Liver (tissue), 9 donors: ENCODE results near the gene ZNF827. TPM values are rescaled to one million over a fixed set of nuclear protein-coding genes. Genes with fewer than 3 reads are reported as not detected.

Experiments
- DNase-seq: peaks from one replicate; pipeline ENCODE4 v3.0.0-alpha.2; 2017; ENCODE audit warnings: low spot score
- H3K27ac ChIP-seq, 2 donors: one replicate each; pipeline ENCODE4 v1.7.0; 2013; ENCODE audit warnings: inconsistent platforms in 2 of 2, low read length in 2 of 2, control low read depth in 1 of 2, low read depth in 1 of 2, mild to moderate bottlenecking in 1 of 2
- H3K27me3 ChIP-seq, 4 donors: one replicate each; pipeline versions ENCODE4 v1.6.1 to v1.7.0; 2013; ENCODE audit warnings: low read length in 3 of 4, inconsistent platforms in 1 of 4, mild to moderate bottlenecking in 1 of 4, moderate library complexity in 1 of 4; ENCODE audit not compliant: control insufficient read depth in 4 of 4, insufficient read depth in 4 of 4
- H3K36me3 ChIP-seq, 4 donors: one replicate each; pipeline versions ENCODE4 v1.6.1 to v1.7.0; 2013; ENCODE audit warnings: low read length in 3 of 4, mild to moderate bottlenecking in 3 of 4, low read depth in 1 of 4, moderate library complexity in 1 of 4; ENCODE audit not compliant: control insufficient read depth in 4 of 4, insufficient read depth in 3 of 4
- H3K4me1 ChIP-seq, 4 donors: one replicate each; pipeline versions ENCODE4 v1.6.1 to v1.7.0; 2013; ENCODE audit warnings: low read length in 3 of 4, mild to moderate bottlenecking in 3 of 4, moderate library complexity in 1 of 4; ENCODE audit not compliant: control insufficient read depth in 4 of 4, insufficient read depth in 4 of 4
- H3K4me3 ChIP-seq, 3 donors: one replicate each; pipeline versions ENCODE4 v1.6.1 to v1.7.0; 2013; ENCODE audit warnings: low read length in 3 of 3, control low read depth in 1 of 3, low read depth in 1 of 3, mild to moderate bottlenecking in 1 of 3
- H3K9ac ChIP-seq, 2 donors: one replicate each; pipeline ENCODE4 v1.7.0; 2013; ENCODE audit warnings: low read length in 2 of 2, mild to moderate bottlenecking in 2 of 2, moderate library complexity in 2 of 2, control low read depth in 1 of 2, low read depth in 1 of 2
- H3K9me3 ChIP-seq, 4 donors: one replicate each; pipeline versions ENCODE4 v1.6.1 to v1.7.0; 2013; ENCODE audit warnings: low read length in 3 of 4; ENCODE audit not compliant: control insufficient read depth in 4 of 4
- EGR1 ChIP-seq, 2 donors: IDR thresholded peaks; 2 replicates each; pipeline ENCODE4 v1.6.1; 2016 to 2018; ENCODE audit warnings: antibody characterized with exemption in 2 of 2, low read depth in 2 of 2
- FOXA1 ChIP-seq: IDR thresholded peaks from 2 replicates; pipeline ENCODE4 v1.6.1; 2016; ENCODE audit warnings: antibody characterized with exemption
- FOXA2 ChIP-seq: IDR thresholded peaks from 2 replicates; pipeline ENCODE4 v1.6.1; 2016; ENCODE audit warnings: antibody characterized with exemption
- GABPA ChIP-seq, 2 donors: IDR thresholded peaks in 1 of 2; conservative IDR thresholded peaks in 1 of 2; 2 replicates each; pipeline ENCODE4 v1.6.1; 2016; ENCODE audit warnings: antibody characterized with exemption in 2 of 2, mild to moderate bottlenecking in 1 of 2, moderate library complexity in 1 of 2
- HNF4A ChIP-seq, 2 donors: conservative IDR thresholded peaks; 2 replicates each; pipeline ENCODE4 v1.6.1; 2016; ENCODE audit warnings: antibody characterized with exemption in 2 of 2, mild to moderate bottlenecking in 2 of 2
- HNF4G ChIP-seq: IDR thresholded peaks from 2 replicates; pipeline ENCODE4 v1.6.1; 2016; ENCODE audit warnings: antibody characterized with exemption
- JUND ChIP-seq, 2 donors: IDR thresholded peaks; 2 replicates each; pipeline ENCODE4 v1.6.1; 2016; ENCODE audit warnings: antibody characterized with exemption in 2 of 2
- NR2F2 ChIP-seq: IDR thresholded peaks from 2 replicates; pipeline ENCODE4 v1.6.1; 2016; ENCODE audit warnings: antibody characterized with exemption
- RAD21 ChIP-seq, 2 donors: IDR thresholded peaks; 2 replicates each; pipeline ENCODE4 v1.6.1; 2016; ENCODE audit warnings: antibody characterized with exemption in 2 of 2, mild to moderate bottlenecking in 2 of 2
- RXRA ChIP-seq, 2 donors: IDR thresholded peaks; 2 replicates each; pipeline ENCODE4 v1.6.1; 2017 to 2018; ENCODE audit warnings: antibody characterized with exemption in 2 of 2, mild to moderate bottlenecking in 1 of 2
- SP1 ChIP-seq: IDR thresholded peaks from 2 replicates; pipeline ENCODE4 v1.6.1; 2018; ENCODE audit warnings: antibody characterized with exemption, mild to moderate bottlenecking
- TAF1 ChIP-seq: conservative IDR thresholded peaks from 2 replicates; pipeline ENCODE4 v1.6.1; 2016; ENCODE audit warnings: antibody characterized with exemption, mild to moderate bottlenecking
- YY1 ChIP-seq: IDR thresholded peaks from 2 replicates; pipeline ENCODE4 v1.6.1; 2016; ENCODE audit warnings: antibody characterized with exemption, mild to moderate bottlenecking
- WGBS: extraction: QIAGEN DNeasy Blood & Tissue Kit; methylation state at CpG from one replicate; pipeline ENCODE4 v1.1.7; 2013; 5-methylcytosine and 5-hydroxymethylcytosine counted together
- polyA plus RNA-seq, 2 donors: library from polyadenylated mRNA; stranded (reverse) in 1 of 2; unstranded in 1 of 2; fragments of 200-250 nt in 1 of 2; fragments of >200 nt in 1 of 2; fragmentation: Nextera tagmentation in 1 of 2; extraction: Ambion mirVana in 1 of 2; gene quantifications; one replicate each; pipeline versions ENCODE4 v1.2.1 to v1.2.3, GENCODE V29; 2013 to 2015
- total RNA-seq, 2 donors: library from RNA; depleted of rRNA; stranded (reverse); fragments of >200 nt; gene quantifications; one replicate each; pipeline ENCODE4 v1.2.3, GENCODE V29; 2014
- TF ChIP-seq, protein P1 (sequence below): IDR thresholded peaks from 2 replicates; pipeline ENCODE4 v1.6.1; 2016; ENCODE audit warnings: antibody characterized with exemption
- TF ChIP-seq, protein P2 (sequence below): IDR thresholded peaks from 2 replicates; pipeline ENCODE4 v1.6.1; 2016; ENCODE audit warnings: antibody characterized with exemption, mild to moderate bottlenecking
- TF ChIP-seq, protein P3 (sequence below): IDR thresholded peaks from 2 replicates; pipeline ENCODE4 v1.6.1; 2016; ENCODE audit warnings: antibody characterized with exemption
- TF ChIP-seq, protein P4 (sequence below): IDR thresholded peaks from 2 replicates; pipeline ENCODE4 v1.6.1; 2016; ENCODE audit warnings: antibody characterized with exemption
- TF ChIP-seq, protein P5 (sequence below): fragments of 150-350 bp; IDR thresholded peaks from 2 replicates; pipeline ENCODE4 v1.5.1; 2017; ENCODE audit warnings: improper control_type of control experiment, low read depth, low read length; ENCODE audit not compliant: missing input control
- donor health status: healthy.
- donor health status: healthy.
- donor health status: healthy.
- donor health status: healthy.
- donor health status: healthy.

The ZNF827 gene
- total and polyA plus RNA-seq, 4 donors = 0.46 to 2.9 (median 1.2) TPM

DNA sequence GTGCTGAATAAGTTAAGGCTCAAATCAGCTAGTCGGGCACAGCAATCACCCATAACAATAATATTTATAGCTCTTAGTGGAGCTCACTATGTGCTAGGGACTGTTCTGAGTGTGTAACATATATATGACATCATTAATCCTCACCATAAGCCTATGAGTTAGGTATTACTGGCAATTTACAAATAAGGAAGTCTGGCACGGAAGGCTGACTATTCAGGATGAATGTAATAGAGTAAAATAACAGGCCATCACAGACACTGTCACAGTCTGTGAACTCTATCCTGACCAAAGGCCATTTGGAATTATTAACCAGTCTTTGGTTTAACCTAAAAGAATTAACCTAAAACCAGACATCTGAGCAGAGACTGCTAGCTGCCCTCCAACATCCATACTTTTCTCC, 139.4 kb downstream of the ZNF827 start:
- Histone ChIP-seq H3K27me3 (no peaks in the 10 kb centered on the region), H3K4me3 (no peak overlapping the region), H3K4me1 (peaks cover 0 to 26% (median 11%) of the 10 kb centered on the region in 4 donors), H3K36me3 (no peaks in the 10 kb centered on the region), H3K9me3 (no peaks in the 10 kb centered on the region), H3K9ac (no peak overlapping the region), H3K27ac (no peak overlapping the region)
- WGBS = 60% methylated on average over 2 of the region's 2 CpGs
- TF ChIP-seq HNF4A (conservative IDR thresholded peaks at IDR 0.05) (peak; percentile 20 to 29), HNF4G (no peak)
- no peak for DNase-seq

DNA sequence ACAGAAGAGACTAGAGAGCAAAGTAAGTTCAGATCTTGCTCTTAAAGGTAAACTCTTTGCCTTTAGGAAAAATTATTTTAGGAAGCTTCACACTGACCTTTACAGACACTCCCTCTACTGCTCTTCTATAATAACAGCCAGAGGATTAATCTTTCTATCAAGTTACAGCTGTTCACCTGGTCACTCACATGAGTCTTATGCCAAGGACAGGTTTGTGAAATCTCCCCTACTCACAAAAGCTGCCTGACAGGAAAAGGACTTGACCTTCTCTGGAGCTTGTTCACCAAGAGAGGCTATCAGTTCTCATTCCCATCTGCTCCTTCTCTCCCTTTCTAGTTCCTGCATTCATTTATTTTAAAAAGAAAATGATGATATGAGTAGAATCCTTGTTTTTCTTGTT, 141.3 kb downstream of the ZNF827 start:
- no peak overlapping the region for H3K4me3 ChIP-seq
- DNase-seq = no peak
- H3K27me3 ChIP-seq = no peaks in the 10 kb centered on the region
- no peak overlapping the region for H3K9ac ChIP-seq
- TF ChIP-seq, protein P1, sequence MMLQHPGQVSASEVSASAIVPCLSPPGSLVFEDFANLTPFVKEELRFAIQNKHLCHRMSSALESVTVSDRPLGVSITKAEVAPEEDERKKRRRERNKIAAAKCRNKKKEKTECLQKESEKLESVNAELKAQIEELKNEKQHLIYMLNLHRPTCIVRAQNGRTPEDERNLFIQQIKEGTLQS = no peak
- TF ChIP-seq FOXA2 = no peak
- no peak for TF ChIP-seq RAD21 (IDR thresholded peaks at IDR 0.05)
- no peak for TF ChIP-seq EGR1 (IDR thresholded peaks at IDR 0.05; ENCODE audit: low read depth in 2 of 2)
- no peak for TF ChIP-seq JUND (IDR thresholded peaks at IDR 0.05)
- TF ChIP-seq GABPA (IDR thresholded peaks at IDR 0.05 in 1 of 2, conservative IDR thresholded peaks at IDR 0.05 in 1 of 2) = no peak
- TF ChIP-seq NR2F2 = no peak
- H3K27ac ChIP-seq = no peak overlapping the region
- H3K36me3 ChIP-seq = no peaks in the 10 kb centered on the region
- H3K4me1 ChIP-seq = peaks cover 0 to 17% (median 7%) of the 10 kb centered on the region in 4 donors
- H3K9me3 ChIP-seq = no peaks in the 10 kb centered on the region

DNA sequence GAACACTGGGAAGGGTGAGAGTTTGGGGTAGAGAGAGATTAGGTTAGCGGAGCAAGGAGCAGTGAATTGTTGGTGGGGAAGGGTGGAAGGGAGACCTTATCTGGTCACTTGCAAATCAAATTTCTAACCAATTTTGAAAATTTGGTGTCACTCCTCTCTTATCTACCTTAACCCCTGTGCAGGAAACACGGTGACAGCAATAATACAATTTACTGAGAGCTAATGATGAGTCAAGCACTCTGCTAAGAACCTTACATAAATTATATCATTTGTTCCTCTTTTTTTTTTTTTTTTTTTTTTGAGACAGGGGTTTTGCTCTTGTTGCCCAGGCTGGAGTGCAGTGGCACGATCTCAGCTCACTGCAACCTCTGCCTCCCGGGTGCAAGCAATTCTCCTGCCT, 142.3 kb downstream of the ZNF827 start:
- DNase-seq = no peak
- H3K9me3 ChIP-seq = no peaks in the 10 kb centered on the region
- H3K4me1 ChIP-seq = peaks cover 0 to 12% (median 5%) of the 10 kb centered on the region in 4 donors
- H3K27ac ChIP-seq = no peak overlapping the region
- TF ChIP-seq TAF1 = no peak
- TF ChIP-seq FOXA2 = no peak
- TF ChIP-seq HNF4A (conservative IDR thresholded peaks at IDR 0.05) = no peak
- no peak for TF ChIP-seq JUND (IDR thresholded peaks at IDR 0.05)
- TF ChIP-seq, protein P2, sequence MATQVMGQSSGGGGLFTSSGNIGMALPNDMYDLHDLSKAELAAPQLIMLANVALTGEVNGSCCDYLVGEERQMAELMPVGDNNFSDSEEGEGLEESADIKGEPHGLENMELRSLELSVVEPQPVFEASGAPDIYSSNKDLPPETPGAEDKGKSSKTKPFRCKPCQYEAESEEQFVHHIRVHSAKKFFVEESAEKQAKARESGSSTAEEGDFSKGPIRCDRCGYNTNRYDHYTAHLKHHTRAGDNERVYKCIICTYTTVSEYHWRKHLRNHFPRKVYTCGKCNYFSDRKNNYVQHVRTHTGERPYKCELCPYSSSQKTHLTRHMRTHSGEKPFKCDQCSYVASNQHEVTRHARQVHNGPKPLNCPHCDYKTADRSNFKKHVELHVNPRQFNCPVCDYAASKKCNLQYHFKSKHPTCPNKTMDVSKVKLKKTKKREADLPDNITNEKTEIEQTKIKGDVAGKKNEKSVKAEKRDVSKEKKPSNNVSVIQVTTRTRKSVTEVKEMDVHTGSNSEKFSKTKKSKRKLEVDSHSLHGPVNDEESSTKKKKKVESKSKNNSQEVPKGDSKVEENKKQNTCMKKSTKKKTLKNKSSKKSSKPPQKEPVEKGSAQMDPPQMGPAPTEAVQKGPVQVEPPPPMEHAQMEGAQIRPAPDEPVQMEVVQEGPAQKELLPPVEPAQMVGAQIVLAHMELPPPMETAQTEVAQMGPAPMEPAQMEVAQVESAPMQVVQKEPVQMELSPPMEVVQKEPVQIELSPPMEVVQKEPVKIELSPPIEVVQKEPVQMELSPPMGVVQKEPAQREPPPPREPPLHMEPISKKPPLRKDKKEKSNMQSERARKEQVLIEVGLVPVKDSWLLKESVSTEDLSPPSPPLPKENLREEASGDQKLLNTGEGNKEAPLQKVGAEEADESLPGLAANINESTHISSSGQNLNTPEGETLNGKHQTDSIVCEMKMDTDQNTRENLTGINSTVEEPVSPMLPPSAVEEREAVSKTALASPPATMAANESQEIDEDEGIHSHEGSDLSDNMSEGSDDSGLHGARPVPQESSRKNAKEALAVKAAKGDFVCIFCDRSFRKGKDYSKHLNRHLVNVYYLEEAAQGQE = no peak
- TF ChIP-seq, protein P3, sequence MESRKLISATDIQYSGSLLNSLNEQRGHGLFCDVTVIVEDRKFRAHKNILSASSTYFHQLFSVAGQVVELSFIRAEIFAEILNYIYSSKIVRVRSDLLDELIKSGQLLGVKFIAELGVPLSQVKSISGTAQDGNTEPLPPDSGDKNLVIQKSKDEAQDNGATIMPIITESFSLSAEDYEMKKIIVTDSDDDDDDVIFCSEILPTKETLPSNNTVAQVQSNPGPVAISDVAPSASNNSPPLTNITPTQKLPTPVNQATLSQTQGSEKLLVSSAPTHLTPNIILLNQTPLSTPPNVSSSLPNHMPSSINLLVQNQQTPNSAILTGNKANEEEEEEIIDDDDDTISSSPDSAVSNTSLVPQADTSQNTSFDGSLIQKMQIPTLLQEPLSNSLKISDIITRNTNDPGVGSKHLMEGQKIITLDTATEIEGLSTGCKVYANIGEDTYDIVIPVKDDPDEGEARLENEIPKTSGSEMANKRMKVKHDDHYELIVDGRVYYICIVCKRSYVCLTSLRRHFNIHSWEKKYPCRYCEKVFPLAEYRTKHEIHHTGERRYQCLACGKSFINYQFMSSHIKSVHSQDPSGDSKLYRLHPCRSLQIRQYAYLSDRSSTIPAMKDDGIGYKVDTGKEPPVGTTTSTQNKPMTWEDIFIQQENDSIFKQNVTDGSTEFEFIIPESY = no peak
- TF ChIP-seq SP1 = no peak
- TF ChIP-seq RXRA (IDR thresholded peaks at IDR 0.05) = no peak
- no peak for TF ChIP-seq GABPA (IDR thresholded peaks at IDR 0.05 in 1 of 2, conservative IDR thresholded peaks at IDR 0.05 in 1 of 2)
- no peak for TF ChIP-seq RAD21 (IDR thresholded peaks at IDR 0.05)
- TF ChIP-seq FOXA1 = no peak
- no peak for TF ChIP-seq NR2F2
- TF ChIP-seq HNF4G = no peak
- TF ChIP-seq, protein P1 = no peak
- TF ChIP-seq, protein P4, sequence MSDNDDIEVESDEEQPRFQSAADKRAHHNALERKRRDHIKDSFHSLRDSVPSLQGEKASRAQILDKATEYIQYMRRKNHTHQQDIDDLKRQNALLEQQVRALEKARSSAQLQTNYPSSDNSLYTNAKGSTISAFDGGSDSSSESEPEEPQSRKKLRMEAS = no peak
- TF ChIP-seq, protein P5, sequence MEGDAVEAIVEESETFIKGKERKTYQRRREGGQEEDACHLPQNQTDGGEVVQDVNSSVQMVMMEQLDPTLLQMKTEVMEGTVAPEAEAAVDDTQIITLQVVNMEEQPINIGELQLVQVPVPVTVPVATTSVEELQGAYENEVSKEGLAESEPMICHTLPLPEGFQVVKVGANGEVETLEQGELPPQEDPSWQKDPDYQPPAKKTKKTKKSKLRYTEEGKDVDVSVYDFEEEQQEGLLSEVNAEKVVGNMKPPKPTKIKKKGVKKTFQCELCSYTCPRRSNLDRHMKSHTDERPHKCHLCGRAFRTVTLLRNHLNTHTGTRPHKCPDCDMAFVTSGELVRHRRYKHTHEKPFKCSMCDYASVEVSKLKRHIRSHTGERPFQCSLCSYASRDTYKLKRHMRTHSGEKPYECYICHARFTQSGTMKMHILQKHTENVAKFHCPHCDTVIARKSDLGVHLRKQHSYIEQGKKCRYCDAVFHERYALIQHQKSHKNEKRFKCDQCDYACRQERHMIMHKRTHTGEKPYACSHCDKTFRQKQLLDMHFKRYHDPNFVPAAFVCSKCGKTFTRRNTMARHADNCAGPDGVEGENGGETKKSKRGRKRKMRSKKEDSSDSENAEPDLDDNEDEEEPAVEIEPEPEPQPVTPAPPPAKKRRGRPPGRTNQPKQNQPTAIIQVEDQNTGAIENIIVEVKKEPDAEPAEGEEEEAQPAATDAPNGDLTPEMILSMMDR = no peak
- no peak for TF ChIP-seq YY1
- TF ChIP-seq EGR1 (IDR thresholded peaks at IDR 0.05; ENCODE audit: low read depth in 2 of 2) = no peak
- H3K27me3 ChIP-seq = no peaks in the 10 kb centered on the region
- no peak overlapping the region for H3K4me3 ChIP-seq
- H3K36me3 ChIP-seq = no peaks in the 10 kb centered on the region
- WGBS = 81% methylated on average over 4 of the region's 4 CpGs
- no peak overlapping the region for H3K9ac ChIP-seq
